ENCODE results near the gene CEP162.

CEP162 gene

GRCh38 chr6:84082689-84083265 lies 144.7 kb downstream of the CEP162 start:
- H3K9ac ChIP-seq (ENCODE audit: low read depth, low read length, poor library complexity, severe bottlenecking), result no peak overlapping the region
- H3K4me1 ChIP-seq (ENCODE audit: insufficient read depth, low read length, poor library complexity, severe bottlenecking), result no peaks in the 10 kb centered on the region
- no peaks in the 10 kb centered on the region for H4K20me1 ChIP-seq (ENCODE audit: insufficient read depth, low read length, poor library complexity, severe bottlenecking)
- TF ChIP-seq EZH2phosphoT487 (IDR thresholded peaks at IDR 0.05; ENCODE audit: borderline replicate concordance), result no peak
- TF ChIP-seq CTCF (conservative IDR thresholded peaks at IDR 0.05; ENCODE audit: low read length), result no peak
- H3F3A ChIP-seq (ENCODE audit: low read depth), result no peaks in the 10 kb centered on the region
- H3K79me2 ChIP-seq (ENCODE audit: insufficient read depth, low read length), result no peaks in the 10 kb centered on the region
- H3K36me3 ChIP-seq (ENCODE audit: insufficient read depth, low read length), result no peaks in the 10 kb centered on the region
- no peaks in the 10 kb centered on the region for H3K27me3 ChIP-seq (ENCODE audit: insufficient read depth, low read length, poor library complexity, severe bottlenecking)
- H3K9me2 ChIP-seq (replicated peaks; ENCODE audit: low read depth, low read length), result no peaks in the 10 kb centered on the region
- no peak overlapping the region for H2AFZ ChIP-seq (ENCODE audit: low read length)
- H3K4me2 ChIP-seq (ENCODE audit: low read depth, low read length, poor library complexity, severe bottlenecking), result no peak overlapping the region
- no peaks in the 10 kb centered on the region for H3K9me3 ChIP-seq (ENCODE audit: insufficient read depth, low read depth, low read length)
- H3K4me3 ChIP-seq (ENCODE audit: low read length, poor library complexity, severe bottlenecking), result no peak overlapping the region

GRCh38 chr6:84081222-84081621 lies 146.2 kb downstream of the CEP162 start:
- no peak for TF ChIP-seq EZH2phosphoT487 (IDR thresholded peaks at IDR 0.05; ENCODE audit: borderline replicate concordance)
- Histone ChIP-seq H3K27me3 (ENCODE audit: insufficient read depth, low read length, poor library complexity, severe bottlenecking) (no peaks in the 10 kb centered on the region), H3K79me2 (ENCODE audit: insufficient read depth, low read length) (no peaks in the 10 kb centered on the region), H2AFZ (ENCODE audit: low read length) (no peak overlapping the region), H4K20me1 (ENCODE audit: insufficient read depth, low read length, poor library complexity, severe bottlenecking) (no peaks in the 10 kb centered on the region), H3K9me3 (ENCODE audit: insufficient read depth, low read depth, low read length) (no peaks in the 10 kb centered on the region), H3K36me3 (ENCODE audit: insufficient read depth, low read length) (no peaks in the 10 kb centered on the region), H3F3A (ENCODE audit: low read depth) (no peaks in the 10 kb centered on the region), H3K9ac (ENCODE audit: low read depth, low read length, poor library complexity, severe bottlenecking) (no peak overlapping the region), H3K4me3 (ENCODE audit: low read length, poor library complexity, severe bottlenecking) (no peak overlapping the region), H3K9me2 (replicated peaks; ENCODE audit: low read depth, low read length) (no peaks in the 10 kb centered on the region), H3K4me1 (ENCODE audit: insufficient read depth, low read length, poor library complexity, severe bottlenecking) (no peaks in the 10 kb centered on the region), H3K4me2 (ENCODE audit: low read depth, low read length, poor library complexity, severe bottlenecking) (no peak overlapping the region)

- no peak overlapping the region for H2AFZ ChIP-seq (ENCODE audit: low read length)
- H3K36me3 ChIP-seq (ENCODE audit: insufficient read depth, low read length), result no peaks in the 10 kb centered on the region
- H3K4me2 ChIP-seq (ENCODE audit: low read depth, low read length, poor library complexity, severe bottlenecking), result no peak overlapping the region
- no peaks in the 10 kb centered on the region for H4K20me1 ChIP-seq (ENCODE audit: insufficient read depth, low read length, poor library complexity, severe bottlenecking)
- no peaks in the 10 kb centered on the region for H3F3A ChIP-seq (ENCODE audit: low read depth)
- H3K9me3 ChIP-seq (ENCODE audit: insufficient read depth, low read depth, low read length), result no peaks in the 10 kb centered on the region
- no peak overlapping the region for H3K4me3 ChIP-seq (ENCODE audit: low read length, poor library complexity, severe bottlenecking)
- H3K9ac ChIP-seq (ENCODE audit: low read depth, low read length, poor library complexity, severe bottlenecking), result no peak overlapping the region
- no peaks in the 10 kb centered on the region for H3K79me2 ChIP-seq (ENCODE audit: insufficient read depth, low read length)
- no peaks in the 10 kb centered on the region for H3K27me3 ChIP-seq (ENCODE audit: insufficient read depth, low read length, poor library complexity, severe bottlenecking)
- TF ChIP-seq CTCF (conservative IDR thresholded peaks at IDR 0.05; ENCODE audit: low read length) (no peak), EZH2phosphoT487 (IDR thresholded peaks at IDR 0.05; ENCODE audit: borderline replicate concordance) (no peak)
- H3K4me1 ChIP-seq (ENCODE audit: insufficient read depth, low read length, poor library complexity, severe bottlenecking), result no peaks in the 10 kb centered on the region
- no peaks in the 10 kb centered on the region for H3K9me2 ChIP-seq (replicated peaks; ENCODE audit: low read depth, low read length)
Observed at GRCh38 chr6:84078335-84078734, 149.1 kb downstream of the CEP162 start.

GRCh38 chr6:84077645-84078044 lies 149.8 kb downstream of the CEP162 start:
- no peak overlapping the region for H3K4me2 ChIP-seq (ENCODE audit: low read depth, low read length, poor library complexity, severe bottlenecking)
- H3F3A ChIP-seq (ENCODE audit: low read depth), result no peaks in the 10 kb centered on the region
- no peaks in the 10 kb centered on the region for H4K20me1 ChIP-seq (ENCODE audit: insufficient read depth, low read length, poor library complexity, severe bottlenecking)
- H3K79me2 ChIP-seq (ENCODE audit: insufficient read depth, low read length), result no peaks in the 10 kb centered on the region
- no peak overlapping the region for H3K4me3 ChIP-seq (ENCODE audit: low read length, poor library complexity, severe bottlenecking)
- H3K36me3 ChIP-seq (ENCODE audit: insufficient read depth, low read length), result no peaks in the 10 kb centered on the region
- no peaks in the 10 kb centered on the region for H3K27me3 ChIP-seq (ENCODE audit: insufficient read depth, low read length, poor library complexity, severe bottlenecking)
- no peak overlapping the region for H2AFZ ChIP-seq (ENCODE audit: low read length)
- no peak for TF ChIP-seq CTCF (conservative IDR thresholded peaks at IDR 0.05; ENCODE audit: low read length)
- no peak for TF ChIP-seq EZH2phosphoT487 (IDR thresholded peaks at IDR 0.05; ENCODE audit: borderline replicate concordance)
- H3K4me1 ChIP-seq (ENCODE audit: insufficient read depth, low read length, poor library complexity, severe bottlenecking), result no peaks in the 10 kb centered on the region
- no peak overlapping the region for H3K9ac ChIP-seq (ENCODE audit: low read depth, low read length, poor library complexity, severe bottlenecking)
- H3K9me2 ChIP-seq (replicated peaks; ENCODE audit: low read depth, low read length), result no peaks in the 10 kb centered on the region
- H3K9me3 ChIP-seq (ENCODE audit: insufficient read depth, low read depth, low read length), result no peaks in the 10 kb centered on the region
